Measurements from ENCODE around the gene XRCC6. TPM values are rescaled to one million over a fixed set of nuclear protein-coding genes. Genes with fewer than 3 reads are reported as not detected.

The XRCC6 gene
- total and polyA plus RNA-seq, 2 of the 13 experiments (the other 11 are each of a cell fraction or from before 2014, with no cell fraction given) = 124 to 625 TPM

DNA sequence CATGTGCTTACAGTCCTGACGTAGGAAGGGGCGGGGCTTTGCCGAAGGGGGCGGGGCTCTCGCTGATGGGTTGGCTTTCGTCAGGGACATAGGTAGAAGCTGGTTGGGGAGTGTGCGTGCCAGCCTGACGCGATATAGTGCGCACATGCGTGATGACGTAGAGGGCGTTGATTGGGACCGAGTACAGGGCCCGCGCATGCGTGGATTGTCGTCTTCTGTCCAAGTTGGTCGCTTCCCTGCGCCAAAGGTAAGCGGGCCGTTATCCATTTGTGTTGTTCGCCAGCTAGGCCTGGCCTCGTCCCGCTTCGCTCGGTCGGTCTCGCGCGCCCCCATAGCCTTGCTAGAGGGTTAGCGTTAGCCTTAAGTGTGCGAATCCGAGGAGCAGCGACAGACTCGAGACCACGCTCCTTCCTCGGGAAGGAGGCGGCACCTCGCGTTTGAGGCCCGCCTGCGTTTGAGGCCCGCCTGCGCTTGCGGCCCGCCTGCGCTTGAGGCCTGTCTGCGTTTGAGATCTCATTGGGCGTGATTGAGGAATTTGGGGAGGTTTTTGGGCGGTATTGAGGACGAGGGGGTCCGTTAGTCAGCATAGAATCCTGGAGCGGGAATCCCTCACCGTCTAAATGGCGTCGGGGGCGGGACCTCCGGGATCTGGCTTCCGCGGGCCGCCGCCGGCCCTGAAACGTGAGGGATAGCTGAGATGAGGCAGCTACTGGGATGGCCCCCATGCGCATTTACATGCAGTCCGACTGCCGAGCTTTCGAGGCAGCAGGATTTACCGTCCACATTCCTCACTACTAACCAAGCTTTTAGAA lies at the start of gene XRCC6 (continued):
- TF ChIP-seq ATRX (CRISPR knock-in tag; IDR thresholded peaks at IDR 0.05; ENCODE audit: borderline replicate concordance) (0 out of 2 replicates have a peak, but pooled peaks have one; percentile 26), ZNF160 (CRISPR knock-in tag; IDR thresholded peaks at IDR 0.05) (no peak), MAFF (IDR thresholded peaks at IDR 0.05; ENCODE audit: low read depth, low read length) (no peak), JDP2 (CRISPR knock-in tag; IDR thresholded peaks at IDR 0.05; ENCODE audit: borderline replicate concordance) (no peak), CREB3 (CRISPR knock-in tag; IDR thresholded peaks at IDR 0.05) (no peak), ZNF549 (CRISPR knock-in tag; IDR thresholded peaks at IDR 0.05) (no peak), ADNP (CRISPR knock-in tag; IDR thresholded peaks at IDR 0.05) (no peak), JARID2 (CRISPR knock-in tag; IDR thresholded peaks at IDR 0.05; ENCODE audit: insufficient replicate concordance) (no peak), RARG (CRISPR knock-in tag; IDR thresholded peaks at IDR 0.05; ENCODE audit: low read depth) (no peak), ZSCAN25 (CRISPR knock-in tag; IDR thresholded peaks at IDR 0.05) (peak; percentile 86), ZFP62 (CRISPR knock-in tag; IDR thresholded peaks at IDR 0.05) (no peak), POLR2AphosphoS5 (IDR thresholded peaks at IDR 0.05; ENCODE audit: low read depth, low read length) (peak; percentile 91), ZNF362 (CRISPR knock-in tag; IDR thresholded peaks at IDR 0.05; ENCODE audit: borderline replicate concordance) (no peak), GATAD1 (CRISPR knock-in tag; IDR thresholded peaks at IDR 0.05) (peak; percentile 91)
- TF ChIP-seq, protein P1, sequence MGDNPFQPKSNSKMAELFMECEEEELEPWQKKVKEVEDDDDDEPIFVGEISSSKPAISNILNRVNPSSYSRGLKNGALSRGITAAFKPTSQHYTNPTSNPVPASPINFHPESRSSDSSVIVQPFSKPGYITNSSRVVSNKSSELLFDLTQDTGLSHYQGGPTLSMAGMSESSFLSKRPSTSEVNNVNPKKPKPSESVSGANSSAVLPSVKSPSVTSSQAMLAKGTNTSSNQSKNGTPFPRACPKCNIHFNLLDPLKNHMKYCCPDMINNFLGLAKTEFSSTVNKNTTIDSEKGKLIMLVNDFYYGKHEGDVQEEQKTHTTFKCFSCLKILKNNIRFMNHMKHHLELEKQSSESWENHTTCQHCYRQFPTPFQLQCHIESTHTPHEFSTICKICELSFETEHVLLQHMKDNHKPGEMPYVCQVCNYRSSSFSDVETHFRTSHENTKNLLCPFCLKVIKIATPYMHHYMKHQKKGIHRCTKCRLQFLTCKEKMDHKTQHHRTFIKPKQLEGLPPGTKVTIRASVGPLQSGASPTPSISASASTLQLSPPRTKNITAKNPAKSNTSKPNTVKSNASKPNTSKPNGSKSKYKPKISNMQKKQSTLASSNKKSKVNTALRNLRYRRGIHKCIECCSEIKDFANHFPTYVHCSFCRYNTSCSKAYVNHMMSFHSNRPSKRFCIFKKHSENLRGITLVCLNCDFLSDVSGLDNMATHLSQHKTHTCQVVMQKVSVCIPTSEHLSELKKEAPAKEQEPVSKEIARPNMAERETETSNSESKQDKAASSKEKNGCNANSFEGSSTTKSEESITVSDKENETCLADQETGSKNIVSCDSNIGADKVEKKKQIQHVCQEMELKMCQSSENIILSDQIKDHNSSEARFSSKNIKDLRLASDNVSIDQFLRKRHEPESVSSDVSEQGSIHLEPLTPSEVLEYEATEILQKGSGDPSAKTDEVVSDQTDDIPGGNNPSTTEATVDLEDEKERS (CRISPR knock-in tag; IDR thresholded peaks at IDR 0.05) = 0 out of 2 replicates have a peak, but pooled peaks have one; percentile 58
- TF ChIP-seq, protein P2, sequence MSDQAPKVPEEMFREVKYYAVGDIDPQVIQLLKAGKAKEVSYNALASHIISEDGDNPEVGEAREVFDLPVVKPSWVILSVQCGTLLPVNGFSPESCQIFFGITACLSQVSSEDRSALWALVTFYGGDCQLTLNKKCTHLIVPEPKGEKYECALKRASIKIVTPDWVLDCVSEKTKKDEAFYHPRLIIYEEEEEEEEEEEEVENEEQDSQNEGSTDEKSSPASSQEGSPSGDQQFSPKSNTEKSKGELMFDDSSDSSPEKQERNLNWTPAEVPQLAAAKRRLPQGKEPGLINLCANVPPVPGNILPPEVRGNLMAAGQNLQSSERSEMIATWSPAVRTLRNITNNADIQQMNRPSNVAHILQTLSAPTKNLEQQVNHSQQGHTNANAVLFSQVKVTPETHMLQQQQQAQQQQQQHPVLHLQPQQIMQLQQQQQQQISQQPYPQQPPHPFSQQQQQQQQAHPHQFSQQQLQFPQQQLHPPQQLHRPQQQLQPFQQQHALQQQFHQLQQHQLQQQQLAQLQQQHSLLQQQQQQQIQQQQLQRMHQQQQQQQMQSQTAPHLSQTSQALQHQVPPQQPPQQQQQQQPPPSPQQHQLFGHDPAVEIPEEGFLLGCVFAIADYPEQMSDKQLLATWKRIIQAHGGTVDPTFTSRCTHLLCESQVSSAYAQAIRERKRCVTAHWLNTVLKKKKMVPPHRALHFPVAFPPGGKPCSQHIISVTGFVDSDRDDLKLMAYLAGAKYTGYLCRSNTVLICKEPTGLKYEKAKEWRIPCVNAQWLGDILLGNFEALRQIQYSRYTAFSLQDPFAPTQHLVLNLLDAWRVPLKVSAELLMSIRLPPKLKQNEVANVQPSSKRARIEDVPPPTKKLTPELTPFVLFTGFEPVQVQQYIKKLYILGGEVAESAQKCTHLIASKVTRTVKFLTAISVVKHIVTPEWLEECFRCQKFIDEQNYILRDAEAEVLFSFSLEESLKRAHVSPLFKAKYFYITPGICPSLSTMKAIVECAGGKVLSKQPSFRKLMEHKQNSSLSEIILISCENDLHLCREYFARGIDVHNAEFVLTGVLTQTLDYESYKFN (CRISPR knock-in tag; conservative IDR thresholded peaks at IDR 0.05) = 0 out of 2 replicates have a peak, but pooled peaks have one; percentile 6
- TF ChIP-seq, protein P3, sequence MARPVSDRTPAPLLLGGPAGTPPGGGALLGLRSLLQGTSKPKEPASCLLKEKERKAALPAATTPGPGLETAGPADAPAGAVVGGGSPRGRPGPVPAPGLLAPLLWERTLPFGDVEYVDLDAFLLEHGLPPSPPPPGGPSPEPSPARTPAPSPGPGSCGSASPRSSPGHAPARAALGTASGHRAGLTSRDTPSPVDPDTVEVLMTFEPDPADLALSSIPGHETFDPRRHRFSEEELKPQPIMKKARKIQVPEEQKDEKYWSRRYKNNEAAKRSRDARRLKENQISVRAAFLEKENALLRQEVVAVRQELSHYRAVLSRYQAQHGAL (CRISPR knock-in tag; IDR thresholded peaks at IDR 0.05; ENCODE audit: not compliant biosample characterization) = no peak
